Activated T-cell treated with anti-CD3 and anti-CD28 coated beads for 4 hours (primary cell): ENCODE measurements around the gene INTS7.
"Not testable (repeated sequence)": the region's sequence is repeated elsewhere in the genome, so short reads cannot be mapped to it uniquely, and the experiment has no call there.

Experiments
- DNase-seq: peaks from one replicate; pipeline ENCODE4 v3.0.0-alpha.2; 2020

INTS7 gene

DNA sequence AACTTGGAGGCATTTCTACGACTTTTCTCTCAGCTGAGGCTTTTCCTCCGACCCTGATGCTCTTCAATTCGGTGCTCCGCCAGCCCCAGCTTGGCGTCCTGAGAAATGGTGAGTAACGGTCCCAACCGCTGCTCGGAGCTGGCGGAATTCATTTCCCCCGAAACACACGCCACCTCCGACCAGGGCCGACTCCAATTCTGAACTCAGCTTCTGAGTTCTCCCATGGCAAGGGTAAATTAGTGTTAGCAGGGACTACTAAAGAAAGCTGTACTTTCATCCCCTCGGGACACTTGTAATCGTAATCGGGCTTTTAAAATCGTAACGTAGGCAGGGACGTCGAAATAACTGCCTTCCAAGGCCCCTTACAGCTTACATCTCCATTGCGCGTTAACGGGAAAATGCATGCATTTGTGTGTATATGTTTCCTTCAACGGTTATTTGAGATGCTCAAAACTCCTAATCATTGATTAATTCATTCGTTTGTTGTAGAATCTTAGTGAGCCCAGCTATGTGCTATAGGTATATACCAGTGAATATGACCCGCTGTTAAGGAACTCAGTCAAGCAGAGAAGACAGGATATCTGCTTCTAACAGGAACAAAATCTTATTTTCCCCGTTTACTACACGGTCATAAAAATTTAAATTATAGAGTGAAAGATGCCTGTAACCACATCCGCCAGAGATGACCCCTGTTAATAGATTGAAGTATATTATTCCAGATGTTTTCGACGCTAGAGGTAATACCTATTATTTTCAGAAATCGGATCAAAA, 663 bp upstream of the INTS7 start:
- no peak for DNase-seq

DNA sequence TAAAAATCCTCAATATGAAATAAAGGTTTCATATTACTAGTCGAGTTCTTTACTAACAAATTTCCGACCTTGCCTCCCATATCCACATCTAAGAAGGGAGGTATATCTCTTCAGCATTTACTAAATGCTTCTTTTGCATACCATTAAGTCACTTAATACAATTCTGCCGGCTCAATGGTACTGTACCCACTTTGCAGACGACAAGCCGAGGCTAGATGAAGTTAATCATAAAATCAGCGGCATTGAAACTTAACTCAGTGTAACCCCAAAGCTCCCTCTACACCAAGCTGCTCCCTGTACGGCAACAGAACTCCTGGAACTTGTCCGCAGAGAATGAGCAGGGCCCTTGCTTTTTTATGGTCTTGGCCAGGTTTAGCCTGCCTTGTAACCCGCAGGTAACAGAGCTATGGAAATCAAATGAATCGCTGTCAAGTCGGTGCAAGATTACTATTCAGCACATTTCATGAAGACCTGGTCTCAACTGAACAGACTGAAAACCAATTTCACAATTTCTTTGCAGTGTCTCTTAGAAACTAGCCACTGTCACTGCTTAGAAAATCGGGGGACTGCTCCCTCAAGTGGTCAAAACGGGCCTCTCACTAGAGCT, 738 bp downstream of the INTS7 start:
- no peak for DNase-seq

DNA sequence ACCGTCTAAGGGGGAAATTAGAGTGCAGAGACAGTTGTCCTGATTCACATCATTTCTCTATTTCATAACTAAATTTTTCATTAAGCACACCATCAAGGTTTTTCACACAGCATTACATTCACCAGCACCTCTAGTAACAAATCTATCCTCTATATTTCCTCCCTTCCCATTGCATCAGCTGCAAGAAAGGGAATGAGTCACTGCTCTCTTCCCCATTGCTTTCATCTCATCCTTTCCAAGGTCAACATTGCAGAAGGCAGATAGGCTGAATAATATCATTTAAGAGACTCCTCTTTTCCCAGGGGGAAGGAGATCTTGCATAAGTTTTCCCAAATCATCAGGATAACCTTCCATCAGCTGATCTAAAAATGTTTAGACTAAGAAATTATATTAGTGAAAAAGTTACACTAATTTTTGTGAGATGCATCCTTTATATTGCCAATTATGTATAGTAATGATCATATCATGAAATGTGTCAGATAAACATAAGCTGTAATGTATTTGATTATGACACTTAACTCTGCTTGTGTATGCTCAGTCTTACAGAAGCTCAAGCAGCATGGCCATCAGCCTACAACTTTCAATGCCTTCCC, 4.3 kb downstream of the INTS7 start:
- DNase-seq, result no peak

DNA sequence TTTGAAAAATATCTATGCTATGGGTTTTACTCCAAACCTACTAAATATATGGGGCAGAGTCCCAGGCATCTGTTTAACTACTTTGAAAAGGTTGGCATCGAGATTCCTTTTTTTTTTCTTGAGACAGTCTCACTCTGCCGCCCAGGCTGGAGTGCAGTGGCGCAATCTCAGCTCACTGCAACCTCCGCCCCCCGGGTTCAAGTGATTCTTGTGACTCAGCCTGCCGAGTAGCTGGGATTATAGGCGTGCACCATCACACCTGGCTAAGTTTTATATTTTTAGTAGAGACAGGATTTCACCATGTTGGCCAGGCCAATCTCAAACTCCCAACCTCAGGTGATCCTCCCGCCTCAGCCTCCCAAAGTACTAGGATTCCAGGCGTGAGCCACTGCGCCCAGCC, 7.6 kb downstream of the INTS7 start:
- not testable (repeated sequence) for DNase-seq

DNA sequence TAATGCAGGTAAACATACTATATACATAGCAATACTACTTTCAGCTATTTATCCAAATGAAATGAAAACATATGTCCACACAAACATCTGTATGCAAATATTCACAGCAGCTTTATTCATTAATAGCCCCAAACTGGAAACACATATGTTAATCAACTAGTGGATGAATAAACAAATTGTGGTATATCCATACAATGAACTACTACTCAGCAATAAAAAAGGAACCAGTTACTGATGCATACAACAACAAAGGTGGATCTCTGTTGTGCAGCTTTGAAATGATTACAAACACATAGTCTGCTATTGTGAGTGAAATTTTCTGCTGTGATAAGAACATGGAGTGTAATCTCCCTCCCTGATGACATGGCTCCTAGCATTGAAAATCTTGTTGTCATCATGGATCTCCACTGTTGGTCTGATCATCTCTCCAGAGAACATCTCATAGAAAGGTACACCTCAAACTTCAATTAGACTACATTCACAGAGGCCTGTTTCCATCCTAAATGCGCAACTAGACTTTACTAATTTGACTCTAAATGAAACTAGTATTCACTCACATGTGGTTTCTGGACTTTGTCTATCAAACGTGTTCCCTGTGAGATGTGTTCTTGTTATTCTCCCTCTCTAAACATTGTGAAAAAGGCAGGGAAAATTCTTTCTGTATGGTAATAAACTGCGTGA, 10.7 kb downstream of the INTS7 start:
- DNase-seq, result no peak

GRCh38 chr1:212022908-212023307, 12.4 kb downstream of the INTS7 start:
- not testable (repeated sequence) for DNase-seq

- no peak for DNase-seq
Observed at GRCh38 chr1:212021563-212021962, 13.8 kb downstream of the INTS7 start.

DNA sequence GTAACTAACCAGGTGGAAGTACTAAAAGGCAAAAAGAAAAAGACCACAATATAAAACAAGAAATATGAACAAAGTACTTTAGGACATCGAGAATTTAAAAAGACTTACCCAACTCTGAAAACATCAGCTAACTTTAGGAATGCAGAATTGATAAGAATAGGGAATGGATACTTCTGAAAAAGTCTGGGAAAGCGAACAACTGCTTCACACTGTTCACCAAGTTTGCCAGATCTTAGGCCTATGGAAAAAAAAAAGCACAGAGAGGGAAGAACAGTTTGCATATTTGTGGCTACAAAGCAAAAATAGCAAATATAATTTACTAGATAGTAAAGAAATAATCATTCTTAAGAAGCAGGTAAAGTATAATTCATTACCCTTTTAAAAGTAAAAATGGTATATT, 14.4 kb downstream of the INTS7 start:
- no peak for DNase-seq

DNA sequence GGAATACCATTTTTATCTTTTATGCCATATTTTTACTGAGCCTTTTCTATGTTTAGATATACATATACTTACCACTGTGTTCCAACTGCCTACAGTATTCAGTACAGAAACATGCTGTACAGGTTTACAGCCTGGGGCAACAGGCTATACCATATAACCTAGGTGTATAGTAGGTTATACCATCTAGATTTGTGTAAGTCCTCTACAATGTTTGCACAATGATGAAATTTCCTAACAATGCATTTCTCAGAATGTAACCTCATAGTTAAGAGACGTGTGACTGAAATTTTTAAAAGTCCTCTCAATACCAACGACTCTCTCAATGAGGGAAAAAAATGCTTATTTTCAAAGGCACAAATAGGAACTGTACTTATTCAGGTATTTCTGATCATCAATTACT, 21.7 kb downstream of the INTS7 start:
- no peak for DNase-seq

DNA sequence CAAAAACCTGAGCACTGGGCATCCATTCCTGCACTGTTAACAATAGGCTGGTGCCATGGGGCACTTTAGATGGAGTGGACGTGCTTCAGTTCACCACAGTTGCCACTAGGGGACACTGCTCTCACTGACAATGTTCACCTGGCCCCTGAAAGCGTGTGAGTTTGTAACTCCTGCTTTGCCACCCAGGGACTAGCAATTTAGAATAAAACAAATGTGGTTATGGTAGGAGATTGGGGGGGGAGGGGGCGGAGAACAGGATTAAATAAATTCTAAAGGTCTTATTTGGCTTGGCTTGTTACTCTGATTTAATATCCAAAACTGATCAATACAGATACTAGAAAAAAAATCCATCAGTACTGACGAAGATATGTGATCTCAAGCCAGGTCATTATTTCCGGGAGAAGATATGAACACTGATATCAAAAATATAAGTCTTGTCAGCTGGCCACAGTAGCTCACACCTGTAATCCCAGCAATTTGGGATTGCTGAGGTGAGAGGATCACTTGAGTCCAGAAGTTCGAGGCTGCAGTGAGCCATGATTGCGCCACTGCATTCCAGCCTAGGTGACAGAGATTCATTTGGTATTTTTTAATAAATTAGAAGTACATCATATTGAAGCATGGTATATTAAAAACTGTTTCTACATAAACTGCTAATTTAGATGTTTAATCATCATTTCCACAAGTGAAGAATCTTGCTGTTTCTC, 23.2 kb downstream of the INTS7 start:
- DNase-seq, result peak; percentile 59

GRCh38 chr1:212010004-212010403, 25.4 kb downstream of the INTS7 start:
- no peak for DNase-seq

- no peak for DNase-seq
Observed at GRCh38 chr1:212009561-212009960, 25.8 kb downstream of the INTS7 start.

GRCh38 chr1:212007886-212008285, 27.5 kb downstream of the INTS7 start:
- DNase-seq, result no peak

DNA sequence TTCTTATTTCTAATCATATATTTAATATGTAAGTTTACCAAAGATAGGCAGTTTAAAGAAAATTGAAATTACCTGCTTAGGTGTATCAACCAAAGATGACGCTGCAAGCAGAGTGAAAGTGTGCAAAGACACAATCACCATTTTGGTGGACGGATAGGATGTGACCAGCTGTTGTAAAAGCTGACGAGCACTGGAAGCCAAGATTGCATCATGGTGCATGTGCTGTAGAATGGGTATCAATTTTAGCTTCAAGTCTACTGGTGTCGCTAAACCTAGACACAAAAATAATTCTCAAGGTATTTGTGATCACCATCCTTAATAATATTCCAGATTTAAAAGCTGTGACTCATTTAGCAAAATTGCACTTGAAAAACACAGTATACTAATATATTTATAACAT, 28.2 kb downstream of the INTS7 start:
- no peak for DNase-seq

DNA sequence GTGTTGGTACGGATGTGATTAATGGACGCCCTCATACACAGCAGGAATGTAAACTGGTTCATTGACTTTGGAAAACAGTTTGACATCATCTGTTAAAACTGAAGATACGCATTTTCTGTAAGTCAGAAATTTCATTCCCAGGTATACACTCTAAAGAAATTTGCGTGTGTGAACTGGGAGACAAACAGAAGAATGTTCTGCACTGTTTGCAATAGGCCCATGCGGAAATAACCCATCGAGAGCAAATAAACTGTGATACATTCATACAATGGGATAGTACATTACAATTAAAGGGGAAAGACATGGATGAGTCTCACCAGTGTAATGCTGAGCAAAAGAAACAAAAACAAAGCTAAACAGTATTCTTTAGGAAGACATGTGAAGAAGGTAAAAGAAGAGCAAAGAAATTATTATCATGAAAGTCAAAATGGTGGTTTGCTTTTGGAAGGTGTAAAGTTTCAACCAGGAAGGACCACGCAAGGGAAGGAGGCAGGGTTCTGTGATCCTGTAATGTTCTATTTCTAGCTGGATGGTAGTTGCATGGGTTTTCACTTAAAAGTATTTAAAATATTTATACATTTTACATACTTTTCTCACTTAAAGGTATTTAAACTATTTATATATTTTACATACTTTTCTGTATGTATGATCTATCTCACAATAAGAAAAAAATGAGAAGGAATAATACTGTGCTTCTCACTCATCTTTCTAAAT, 30.3 kb downstream of the INTS7 start:
- no peak for DNase-seq

DNA sequence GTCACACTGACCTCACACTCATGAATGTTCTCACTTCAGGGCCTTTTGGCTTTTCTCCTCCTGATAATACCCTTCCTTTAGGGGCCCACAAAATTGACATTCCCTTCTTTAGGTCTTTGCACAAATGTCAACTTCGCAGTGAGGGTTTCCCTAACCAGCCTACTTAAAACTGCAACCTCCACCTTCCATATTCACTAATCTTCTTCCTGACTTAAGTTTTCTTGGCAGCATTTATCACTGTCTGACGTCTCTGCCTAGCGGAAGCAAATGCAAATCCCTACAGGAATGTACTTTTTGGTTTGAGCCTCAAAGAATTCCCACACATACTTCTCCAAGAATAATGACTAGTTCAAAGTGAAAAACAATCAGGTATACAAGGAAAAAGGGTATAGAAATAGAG, 32.8 kb downstream of the INTS7 start:
- DNase-seq, result no peak

- not testable (repeated sequence) for DNase-seq
Observed at GRCh38 chr1:211997426-211997825, 37.9 kb downstream of the INTS7 start.

GRCh38 chr1:211991695-211992094, 43.7 kb downstream of the INTS7 start:
- DNase-seq, result no peak

DNA sequence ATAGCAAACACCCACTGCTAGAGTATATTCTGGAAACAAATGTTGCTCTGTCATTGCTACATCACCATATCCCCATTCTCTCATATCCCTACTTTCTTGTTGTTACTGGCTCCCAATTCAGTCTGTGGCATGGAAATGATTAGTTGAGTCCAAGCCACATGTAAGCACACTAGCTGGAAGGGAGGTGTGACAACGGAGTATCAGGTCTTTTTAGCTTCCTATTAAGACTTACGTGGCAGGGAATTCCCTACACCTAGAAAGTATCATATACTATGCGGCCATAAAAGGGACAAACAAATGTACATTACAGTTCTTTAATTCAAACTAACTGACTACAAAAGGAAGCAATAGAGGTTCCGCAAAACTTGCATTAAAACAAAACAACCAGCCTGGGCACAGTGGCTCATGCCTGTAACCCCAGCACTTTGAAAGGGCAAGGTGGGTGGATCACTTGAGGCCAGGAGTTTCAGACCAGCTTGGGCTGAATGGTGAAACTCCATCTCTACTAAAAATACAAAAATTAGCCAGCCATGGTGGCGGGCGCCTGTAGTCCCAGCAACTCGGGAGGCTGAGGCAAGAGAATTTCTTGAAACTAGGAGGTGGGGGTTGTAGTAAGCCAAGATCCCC, 48.6 kb downstream of the INTS7 start:
- DNase-seq, result no peak

- no peak for DNase-seq
Observed at GRCh38 chr1:211985556-211986264, 49.6 kb downstream of the INTS7 start.

GRCh38 chr1:211978596-211978995, 56.8 kb downstream of the INTS7 start:
- DNase-seq, result no peak
